HG03460 (cell line): Measurements from ENCODE around the gene ASAP3.
A peak's percentile ranks its signal among the peaks of the same experiment; 100 is the strongest.
"Not testable (repeated sequence)": the region's sequence is repeated elsewhere in the genome, so short reads cannot be mapped to it uniquely, and the experiment has no call there.

Experiments
- ATAC-seq: cut with Tn5 transposase; IDR thresholded peaks from one replicate; pipeline ENCODE4 v1.9.1; 2021; ENCODE audit not compliant: unreplicated experiment

ASAP3 gene

GRCh38 chr1:23515905-23516304 is 31.9 kb upstream of the ASAP3 start:
- ATAC-seq, result no peak

GRCh38 chr1:23514111-23514679 is 30.2 kb upstream of the ASAP3 start:
- no peak for ATAC-seq

GRCh38 chr1:23509896-23510295 is 25.9 kb upstream of the ASAP3 start:
- no peak for ATAC-seq

- ATAC-seq, result no peak
These were observed 22.6 kb upstream of the ASAP3 start for GRCh38 chr1:23506376-23507107.

- ATAC-seq, result no peak
These were observed 21.9 kb upstream of the ASAP3 start for GRCh38 chr1:23505851-23506250.

GRCh38 chr1:23504156-23504555 is 20.2 kb upstream of the ASAP3 start:
- not testable (repeated sequence) for ATAC-seq

- no peak for ATAC-seq
These were observed 19.0 kb upstream of the ASAP3 start for GRCh38 chr1:23502951-23503350.

GRCh38 chr1:23500466-23500865 is 16.5 kb upstream of the ASAP3 start:
- no peak for ATAC-seq

- ATAC-seq, result no peak
These were observed 13.9 kb upstream of the ASAP3 start for GRCh38 chr1:23497777-23498439.

GRCh38 chr1:23496490-23497181 is 12.7 kb upstream of the ASAP3 start:
- no peak for ATAC-seq

- ATAC-seq, result not testable (repeated sequence)
These were observed 10.9 kb upstream of the ASAP3 start for GRCh38 chr1:23494836-23495235.

GRCh38 chr1:23492776-23493175 is 8.8 kb upstream of the ASAP3 start:
- ATAC-seq, result not testable (repeated sequence)

- ATAC-seq, result no peak
These were observed 8.2 kb upstream of the ASAP3 start for GRCh38 chr1:23492132-23492720.

GRCh38 chr1:23489842-23490241 is 5.9 kb upstream of the ASAP3 start:
- no peak for ATAC-seq

GRCh38 chr1:23485002-23485332 is 988 bp upstream of the ASAP3 start:
- ATAC-seq, result no peak

- peak; percentile 49 for ATAC-seq
These were observed 448 bp upstream of the ASAP3 start for GRCh38 chr1:23484253-23485001.

- no peak for ATAC-seq
These were observed 2.1 kb downstream of the ASAP3 start for GRCh38 chr1:23481904-23482303.

GRCh38 chr1:23481026-23481597 is 2.9 kb downstream of the ASAP3 start:
- ATAC-seq, result no peak

- ATAC-seq, result no peak
These were observed 3.6 kb downstream of the ASAP3 start for GRCh38 chr1:23480187-23481025.

- no peak for ATAC-seq
These were observed 4.4 kb downstream of the ASAP3 start for GRCh38 chr1:23479666-23479941.
